ENCODE measurements around the gene ANXA6. TPM values are rescaled to one million over a fixed set of nuclear protein-coding genes. Genes with fewer than 3 reads are reported as not detected.

Gene ANXA6
- total and polyA plus RNA-seq, 10 of the 15 experiments (the other 5 are each of a cell fraction or from before 2014, with no cell fraction given) = 44.0 to 571 (median 465) TPM

DNA sequence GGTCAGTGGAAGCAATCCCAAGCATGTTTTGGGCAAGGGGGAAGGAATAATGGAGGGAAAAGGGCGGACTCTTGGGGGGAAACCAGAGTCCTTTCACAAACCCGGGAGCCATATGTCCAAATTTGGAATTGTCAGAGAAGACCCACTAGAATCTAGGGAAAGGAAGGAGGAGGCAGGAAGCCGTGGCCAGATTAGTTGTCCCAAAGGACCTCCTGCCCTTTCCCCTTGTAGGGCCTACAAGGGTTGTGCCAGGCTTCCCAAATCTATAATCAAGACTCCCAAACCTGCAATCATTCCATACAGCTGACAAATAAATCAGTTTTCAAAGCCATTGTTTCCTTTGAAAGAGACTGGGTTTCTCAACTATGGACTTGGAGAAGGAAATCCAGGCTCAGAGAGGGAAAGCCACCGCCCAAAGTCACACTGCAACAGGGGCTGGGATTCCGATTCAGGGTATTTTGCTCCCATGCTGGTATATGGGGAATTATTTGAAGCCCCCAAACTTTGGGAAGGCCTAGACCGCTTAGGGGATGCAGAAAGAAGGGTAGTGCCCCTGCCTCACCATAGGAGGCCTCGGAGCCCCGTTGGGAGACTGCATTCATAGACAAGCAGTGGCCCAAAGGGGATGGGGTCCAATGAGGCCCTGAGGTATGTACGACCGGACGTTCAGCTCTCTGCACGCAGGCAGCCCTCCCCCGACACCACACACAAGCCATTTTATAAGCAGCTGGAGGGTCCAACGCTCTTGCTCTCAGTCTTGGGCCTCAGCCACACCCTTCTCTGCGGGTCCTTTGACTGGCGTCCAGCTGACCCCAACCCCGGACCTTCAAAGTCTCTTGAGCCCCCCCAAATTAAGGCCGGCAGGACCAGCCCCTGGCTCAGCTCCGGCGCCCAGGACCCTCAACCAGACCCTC, 815 bp downstream of the ANXA6 start:
- intact Hi-C loops (cut with micrococcal nuclease; ENCODE audit: unreplicated experiment) = loop anchor here (1.0 to 10.0 kb wide), 8 partner anchors 30 to 1352 kb away; partner anchors contain the start of genes CD74, G3BP1, GM2A and TNIP1
- no peaks in the 10 kb centered on the region for H3K9me3 ChIP-seq (replicated peaks; ENCODE audit: control insufficient read depth, insufficient read depth, low read length)
- 0 out of 4 replicates have a peak, but pooled peaks cover 0 to 3% of the 10 kb centered on the region in 2 experiments for H3K36me3 ChIP-seq (ENCODE audit: control insufficient read depth in 2 of 2, insufficient read depth in 2 of 2, low read length in 1 of 2)
- POLR2A ChIA-PET = interaction anchor here (0.9 to 8.9 kb wide), 16 partner anchors 8 to 531 kb away, joined by 3 to 152 read pairs (median 6); partner anchors contain the start of gene GM2A
- no peak for FAIRE-seq
- H3K79me2 ChIP-seq (ENCODE audit: control insufficient read depth, insufficient read depth, low read length) = peaks cover 70% of the 10 kb centered on the region
- peak overlapping the region; percentile 90 for H3K9ac ChIP-seq (ENCODE audit: control insufficient read depth, insufficient read depth, low read length)
- no peaks in the 10 kb centered on the region for H3K27me3 ChIP-seq (replicated peaks in 1 of 2; ENCODE audit: control insufficient read depth in 2 of 2, insufficient read depth in 2 of 2, low read length in 1 of 2)
- ATAC-seq = peak; percentile 45
- SMC1A ChIA-PET (ENCODE audit: uncharacterized antibody, unreplicated experiment) = interaction anchor here (0.6 to 35.3 kb wide), 12 partner anchors 7 to 593 kb away, joined by 3 to 1132 read pairs (median 4); partner anchors contain the start of gene DCTN4
- peak overlapping the region; percentile 97 for H3K4me3 ChIP-seq
- H3K4me1 ChIP-seq (ENCODE audit: control insufficient read depth, insufficient read depth, low read length) = peaks cover 35% of the 10 kb centered on the region
- WGBS (ENCODE audit: insufficient coverage, insufficient replicate concordance, low lambda C conversion rate, missing lambda C conversion rate) = 1% methylated on average over 20 of the region's 20 CpGs
- CTCF ChIA-PET = interaction anchor here (0.7 to 40.1 kb wide), 11 partner anchors 8 to 105 kb away, joined by 3 to 1107 read pairs (median 4); no protein-coding TSS in a partner anchor
- peak overlapping the region; percentile 95 for H3K4me2 ChIP-seq (ENCODE audit: control insufficient read depth, insufficient read depth)
- no TSS peak for BruUV-seq (replicated peaks)
- in situ Hi-C loops (cut with MboI) = no loop called here
- no peaks in the 10 kb centered on the region for H4K20me1 ChIP-seq (ENCODE audit: control insufficient read depth, insufficient read depth)
- RAD21 ChIA-PET (ENCODE audit: unreplicated experiment) = interaction anchor here (1.0 to 10.8 kb wide), 15 partner anchors 8 to 105 kb away, joined by 3 to 222 read pairs (median 8); partner anchors contain the start of genes CCDC69 and TNIP1
- peak overlapping the region; percentile 9; the same call in 1 of the 2 replicates for H2AFZ ChIP-seq (ENCODE audit: control insufficient read depth, low read depth, low read length)
- peak overlapping the region; percentile 89 for H3K27ac ChIP-seq (ENCODE audit: control insufficient read depth, insufficient read depth)
- no peak for DNase-seq (ENCODE audit: low read depth, low spot score)
- TF ChIP-seq SUZ12 (IDR thresholded peaks at IDR 0.05; ENCODE audit: unreplicated experiment) (no peak), CREM (IDR thresholded peaks at IDR 0.05; ENCODE audit: low read depth) (peak; percentile 12; the same call in 1 of the 2 replicates), CHD1 (IDR thresholded peaks at IDR 0.05; ENCODE audit: low read depth, low read length) (no peak), WRNIP1 (IDR thresholded peaks at IDR 0.05; ENCODE audit: borderline replicate concordance, low read depth, low read length) (0 out of 2 replicates have a peak, but pooled peaks have one; percentile 77), ZNF384 (IDR thresholded peaks at IDR 0.05; ENCODE audit: borderline replicate concordance, low read depth, low read length) (no peak), SMARCA5 (IDR thresholded peaks at IDR 0.05) (peak; percentile 39; the same call in 1 of the 2 replicates), ZZZ3 (IDR thresholded peaks at IDR 0.05; ENCODE audit: control insufficient read depth, insufficient read length, low read depth) (no peak), SRF (IDR thresholded peaks at IDR 0.05; ENCODE audit: low read depth in 2 of 2, low read length in 2 of 2) (no peak), ATF2 (IDR thresholded peaks at IDR 0.05; ENCODE audit: low read length) (no peak), HDGF (IDR thresholded peaks at IDR 0.05) (no peak), SMAD5 (IDR thresholded peaks at IDR 0.05; ENCODE audit: low read depth) (peak; percentile 73; the same call in 1 of the 2 replicates), GATAD2B (conservative IDR thresholded peaks at IDR 0.05; ENCODE audit: low read depth) (no peak), ZSCAN29 (IDR thresholded peaks at IDR 0.05) (no peak), PAX8 (IDR thresholded peaks at IDR 0.05) (no peak), NFXL1 (IDR thresholded peaks at IDR 0.05; ENCODE audit: borderline replicate concordance) (no peak), USF2 (IDR thresholded peaks at IDR 0.05; ENCODE audit: borderline replicate concordance, low read depth, low read length) (no peak), YY1 (IDR thresholded peaks at IDR 0.05; ENCODE audit: low read depth, low read length) (peak; percentile 52; the same call in 1 of the 2 replicates)
- TF ChIP-seq, protein P1, sequence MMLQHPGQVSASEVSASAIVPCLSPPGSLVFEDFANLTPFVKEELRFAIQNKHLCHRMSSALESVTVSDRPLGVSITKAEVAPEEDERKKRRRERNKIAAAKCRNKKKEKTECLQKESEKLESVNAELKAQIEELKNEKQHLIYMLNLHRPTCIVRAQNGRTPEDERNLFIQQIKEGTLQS (IDR thresholded peaks at IDR 0.05; ENCODE audit: borderline replicate concordance, extremely low read depth, low read depth, low read length) = no peak
